WTC11 (cell line): ENCODE data around the gene INPP5E. TPM values are rescaled to one million over a fixed set of nuclear protein-coding genes. Genes with fewer than 3 reads are reported as not detected.

Experiments
- ATAC-seq: fragments of 200-7000 bp; cut with Tn5 transposase; 2 replicates; pipeline ENCODE4 v1.10.0; 2021; ENCODE audit warnings: mild to moderate bottlenecking, moderate library complexity
- CTCF ChIA-PET: fragments of 300-600 bp; sonication (Branson Sonifier 250); formaldehyde crosslinking; loops from one replicate; lab custom pipeline; 2021; ENCODE audit warnings: antibody characterized with exemption; lab: Charles Lee
- POLR2A ChIA-PET: fragments of 350-600 bp; sonication (Branson Sonifier 250); formaldehyde crosslinking; loops from one replicate; lab custom pipeline; 2021; ENCODE audit warnings: antibody characterized with exemption; lab: Charles Lee
- DNase-seq: peaks from one replicate; pipeline ENCODE4 v3.0.0; 2021; ENCODE audit warnings: low spot score
- H3K27ac Mint-ChIP-seq: 2 replicates; pipeline ENCODE4 v1.8.0; 2021; ENCODE audit warnings: mixed read lengths
- H3K27me3 Mint-ChIP-seq: 2 replicates; pipeline ENCODE4 v1.8.0; 2021; ENCODE audit warnings: low read depth, mild to moderate bottlenecking, moderate library complexity, mixed read lengths
- H3K36me3 Mint-ChIP-seq: 2 replicates; pipeline ENCODE4 v1.8.0; 2021; ENCODE audit warnings: mixed read lengths
- H3K4me1 Mint-ChIP-seq: 2 replicates; pipeline ENCODE4 v1.8.0; 2022; ENCODE audit warnings: mixed read lengths
- H3K4me3 Mint-ChIP-seq: 2 replicates; pipeline ENCODE4 v1.8.0; 2021; ENCODE audit warnings: mild to moderate bottlenecking, moderate library complexity, mixed read lengths
- H3K9me3 Mint-ChIP-seq: 2 replicates; pipeline ENCODE4 v1.8.0; 2021; ENCODE audit warnings: mixed read lengths
- ESRRA ChIP-seq: sonication (generic); formaldehyde crosslinking; IDR thresholded peaks from 2 replicates; pipeline ENCODE4 v1.8.1; 2022; ENCODE audit warnings: mild to moderate bottlenecking, missing genetic modification reagents, borderline replicate concordance
- GTF2I ChIP-seq: fragments of 250-450 bp; sonication (Bioruptor Pico); conservative IDR thresholded peaks from 2 replicates; pipeline ENCODE4 v1.4.0; 2021; ENCODE audit warnings: mild to moderate bottlenecking
- HMGA2 ChIP-seq: fragments of 250-450 bp; sonication (Bioruptor Pico); IDR thresholded peaks from 2 replicates; pipeline ENCODE4 v1.4.0; 2021; ENCODE audit warnings: mild to moderate bottlenecking, moderate library complexity
- MYBL2 ChIP-seq: sonication (generic); formaldehyde crosslinking; IDR thresholded peaks from 2 replicates; pipeline ENCODE4 v1.8.1; 2023; ENCODE audit warnings: mild to moderate bottlenecking, moderate library complexity, missing genetic modification reagents
- OVOL2 ChIP-seq: fragments of 250-450 bp; sonication (Bioruptor Pico); IDR thresholded peaks from 2 replicates; pipeline ENCODE4 v1.9.0; 2021; ENCODE audit warnings: mild to moderate bottlenecking, borderline replicate concordance
- PRRX2 ChIP-seq: fragments of 250-450 bp; sonication (Bioruptor Pico); IDR thresholded peaks from 2 replicates; pipeline ENCODE4 v1.8.0; 2021; ENCODE audit warnings: mild to moderate bottlenecking
- ZNF396 ChIP-seq: fragments of 250-450 bp; sonication (Bioruptor Pico); IDR thresholded peaks from 2 replicates; pipeline ENCODE4 v1.8.0; 2021; ENCODE audit warnings: mild to moderate bottlenecking, moderate library complexity, borderline replicate concordance
- total RNA-seq: library from RNA; stranded (reverse); gene quantifications from 3 replicates; pipeline ENCODE4 v1.2.3, GENCODE V29; 2021
- TF ChIP-seq, protein P1 (sequence below): sonication (generic); formaldehyde crosslinking; IDR thresholded peaks from 2 replicates; pipeline ENCODE4 v1.8.0; 2022; ENCODE audit warnings: mild to moderate bottlenecking, missing genetic modification reagents
- TF ChIP-seq, protein P2 (sequence below): fragments of 250-450 bp; sonication (Bioruptor Pico); IDR thresholded peaks from 2 replicates; pipeline ENCODE4 v1.9.0; 2021; ENCODE audit warnings: mild to moderate bottlenecking, borderline replicate concordance
- TF ChIP-seq, protein P3 (sequence below): fragments of 250-450 bp; sonication (Bioruptor Pico); IDR thresholded peaks from 2 replicates; pipeline ENCODE4 v1.9.0; 2021; ENCODE audit warnings: mild to moderate bottlenecking
- TF ChIP-seq, protein P4 (sequence below): sonication (generic); formaldehyde crosslinking; IDR thresholded peaks from 2 replicates; pipeline ENCODE4 v1.8.0; 2022; ENCODE audit warnings: mild to moderate bottlenecking, missing genetic modification reagents
- TF ChIP-seq, protein P5 (sequence below): sonication (generic); formaldehyde crosslinking; IDR thresholded peaks from 2 replicates; pipeline ENCODE4 v1.8.1; 2022; ENCODE audit warnings: missing genetic modification reagents, borderline replicate concordance
- TF ChIP-seq, protein P6 (sequence below): sonication (generic); formaldehyde crosslinking; IDR thresholded peaks from 2 replicates; pipeline ENCODE4 v1.8.0; 2022; ENCODE audit warnings: missing genetic modification reagents

INPP5E gene
- total RNA-seq, 1 experiment from 2014 or later = 24.0 TPM

DNA sequence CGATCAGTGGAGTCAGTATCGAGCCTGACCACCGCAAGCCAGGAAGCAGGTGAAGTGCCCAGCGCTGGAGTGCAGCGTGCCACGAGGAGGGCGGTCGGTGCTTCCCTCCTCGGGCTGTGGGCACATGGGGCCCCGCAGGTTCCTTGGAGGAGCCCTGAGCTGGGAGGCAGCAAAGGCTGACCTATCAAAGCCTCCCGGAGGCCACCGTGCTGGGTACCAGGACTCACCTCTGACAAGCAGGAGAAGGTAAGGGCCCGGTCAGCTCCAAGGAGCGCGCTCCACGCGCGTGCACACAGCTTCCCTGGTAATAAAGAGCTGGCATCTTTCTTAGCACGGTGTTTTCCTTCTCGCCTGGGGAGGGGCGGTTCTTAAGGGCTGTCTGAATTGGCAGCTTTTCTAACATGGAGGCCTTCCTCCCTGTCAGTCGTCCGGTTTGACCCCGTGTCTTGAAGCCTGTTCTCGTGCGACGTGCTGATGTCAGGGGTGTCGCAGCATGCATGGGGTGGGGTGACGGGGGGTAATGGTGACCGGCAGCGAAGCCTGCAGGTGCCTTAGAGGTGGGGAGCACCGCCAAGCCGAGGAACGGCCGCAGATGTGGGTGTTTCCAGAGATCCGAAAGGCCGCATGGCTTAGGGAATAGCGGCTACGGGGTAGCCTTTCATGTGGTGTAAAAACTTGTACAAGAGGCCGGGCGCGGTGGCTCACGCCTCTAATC, 16.1 kb downstream of the INPP5E start:
- no peak for ATAC-seq
- no peak overlapping the region for H3K4me3 Mint-ChIP-seq
- peaks cover 19% of the 10 kb centered on the region for H3K36me3 Mint-ChIP-seq
- no peaks in the 10 kb centered on the region for H3K9me3 Mint-ChIP-seq
- CTCF ChIA-PET = interaction anchor here (0.7 to 1.1 kb wide), 2 partner anchors 23 to 111 kb away, joined by 3 to 4 read pairs; no protein-coding TSS in a partner anchor
- TF ChIP-seq, protein P1, sequence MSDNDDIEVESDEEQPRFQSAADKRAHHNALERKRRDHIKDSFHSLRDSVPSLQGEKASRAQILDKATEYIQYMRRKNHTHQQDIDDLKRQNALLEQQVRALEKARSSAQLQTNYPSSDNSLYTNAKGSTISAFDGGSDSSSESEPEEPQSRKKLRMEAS (CRISPR knock-in tag) = no peak
- TF ChIP-seq, protein P2, sequence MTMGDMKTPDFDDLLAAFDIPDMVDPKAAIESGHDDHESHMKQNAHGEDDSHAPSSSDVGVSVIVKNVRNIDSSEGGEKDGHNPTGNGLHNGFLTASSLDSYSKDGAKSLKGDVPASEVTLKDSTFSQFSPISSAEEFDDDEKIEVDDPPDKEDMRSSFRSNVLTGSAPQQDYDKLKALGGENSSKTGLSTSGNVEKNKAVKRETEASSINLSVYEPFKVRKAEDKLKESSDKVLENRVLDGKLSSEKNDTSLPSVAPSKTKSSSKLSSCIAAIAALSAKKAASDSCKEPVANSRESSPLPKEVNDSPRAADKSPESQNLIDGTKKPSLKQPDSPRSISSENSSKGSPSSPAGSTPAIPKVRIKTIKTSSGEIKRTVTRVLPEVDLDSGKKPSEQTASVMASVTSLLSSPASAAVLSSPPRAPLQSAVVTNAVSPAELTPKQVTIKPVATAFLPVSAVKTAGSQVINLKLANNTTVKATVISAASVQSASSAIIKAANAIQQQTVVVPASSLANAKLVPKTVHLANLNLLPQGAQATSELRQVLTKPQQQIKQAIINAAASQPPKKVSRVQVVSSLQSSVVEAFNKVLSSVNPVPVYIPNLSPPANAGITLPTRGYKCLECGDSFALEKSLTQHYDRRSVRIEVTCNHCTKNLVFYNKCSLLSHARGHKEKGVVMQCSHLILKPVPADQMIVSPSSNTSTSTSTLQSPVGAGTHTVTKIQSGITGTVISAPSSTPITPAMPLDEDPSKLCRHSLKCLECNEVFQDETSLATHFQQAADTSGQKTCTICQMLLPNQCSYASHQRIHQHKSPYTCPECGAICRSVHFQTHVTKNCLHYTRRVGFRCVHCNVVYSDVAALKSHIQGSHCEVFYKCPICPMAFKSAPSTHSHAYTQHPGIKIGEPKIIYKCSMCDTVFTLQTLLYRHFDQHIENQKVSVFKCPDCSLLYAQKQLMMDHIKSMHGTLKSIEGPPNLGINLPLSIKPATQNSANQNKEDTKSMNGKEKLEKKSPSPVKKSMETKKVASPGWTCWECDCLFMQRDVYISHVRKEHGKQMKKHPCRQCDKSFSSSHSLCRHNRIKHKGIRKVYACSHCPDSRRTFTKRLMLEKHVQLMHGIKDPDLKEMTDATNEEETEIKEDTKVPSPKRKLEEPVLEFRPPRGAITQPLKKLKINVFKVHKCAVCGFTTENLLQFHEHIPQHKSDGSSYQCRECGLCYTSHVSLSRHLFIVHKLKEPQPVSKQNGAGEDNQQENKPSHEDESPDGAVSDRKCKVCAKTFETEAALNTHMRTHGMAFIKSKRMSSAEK (CRISPR knock-in tag) = no peak
- TF ChIP-seq MYBL2 (CRISPR knock-in tag) (no peak), GTF2I (CRISPR knock-in tag) (no peak), PRRX2 (CRISPR knock-in tag) (no peak)
- TF ChIP-seq, protein P3, sequence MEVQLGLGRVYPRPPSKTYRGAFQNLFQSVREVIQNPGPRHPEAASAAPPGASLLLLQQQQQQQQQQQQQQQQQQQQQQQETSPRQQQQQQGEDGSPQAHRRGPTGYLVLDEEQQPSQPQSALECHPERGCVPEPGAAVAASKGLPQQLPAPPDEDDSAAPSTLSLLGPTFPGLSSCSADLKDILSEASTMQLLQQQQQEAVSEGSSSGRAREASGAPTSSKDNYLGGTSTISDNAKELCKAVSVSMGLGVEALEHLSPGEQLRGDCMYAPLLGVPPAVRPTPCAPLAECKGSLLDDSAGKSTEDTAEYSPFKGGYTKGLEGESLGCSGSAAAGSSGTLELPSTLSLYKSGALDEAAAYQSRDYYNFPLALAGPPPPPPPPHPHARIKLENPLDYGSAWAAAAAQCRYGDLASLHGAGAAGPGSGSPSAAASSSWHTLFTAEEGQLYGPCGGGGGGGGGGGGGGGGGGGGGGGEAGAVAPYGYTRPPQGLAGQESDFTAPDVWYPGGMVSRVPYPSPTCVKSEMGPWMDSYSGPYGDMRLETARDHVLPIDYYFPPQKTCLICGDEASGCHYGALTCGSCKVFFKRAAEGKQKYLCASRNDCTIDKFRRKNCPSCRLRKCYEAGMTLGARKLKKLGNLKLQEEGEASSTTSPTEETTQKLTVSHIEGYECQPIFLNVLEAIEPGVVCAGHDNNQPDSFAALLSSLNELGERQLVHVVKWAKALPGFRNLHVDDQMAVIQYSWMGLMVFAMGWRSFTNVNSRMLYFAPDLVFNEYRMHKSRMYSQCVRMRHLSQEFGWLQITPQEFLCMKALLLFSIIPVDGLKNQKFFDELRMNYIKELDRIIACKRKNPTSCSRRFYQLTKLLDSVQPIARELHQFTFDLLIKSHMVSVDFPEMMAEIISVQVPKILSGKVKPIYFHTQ (CRISPR knock-in tag) = no peak
- TF ChIP-seq, all 79 proteins: peak for 0
- Mint-ChIP-seq H3K27ac (no peak overlapping the region), H3K27me3 (no peaks in the 10 kb centered on the region), H3K4me1 (no peaks in the 10 kb centered on the region)
- POLR2A ChIA-PET = interaction anchor here (1.2 kb wide), 1 partner anchor 70 kb away, joined by 3 read pairs; no protein-coding TSS in a partner anchor
- no peak for DNase-seq

DNA sequence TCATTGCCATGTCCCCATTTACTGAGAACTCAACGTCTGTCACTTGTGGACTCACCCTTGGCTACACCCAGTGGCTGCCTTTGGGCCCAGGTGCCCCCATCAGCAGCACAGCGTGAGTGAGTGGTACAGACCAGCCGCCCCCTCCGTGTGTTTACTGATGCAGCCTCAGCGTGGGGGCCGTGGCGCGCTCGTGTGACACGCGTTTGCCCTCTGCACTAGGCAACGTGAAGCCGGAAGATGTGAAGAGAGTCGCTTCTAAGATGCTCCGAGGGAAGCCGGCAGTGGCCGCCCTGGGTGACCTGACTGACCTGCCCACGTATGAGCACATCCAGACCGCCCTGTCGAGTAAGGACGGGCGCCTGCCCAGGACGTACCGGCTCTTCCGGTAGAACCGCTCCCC, 16.8 kb downstream of the INPP5E start:
- no peaks in the 10 kb centered on the region for H3K4me1 Mint-ChIP-seq
- ChIA-PET CTCF (no interaction called here), POLR2A (no interaction called here)
- H3K4me3 Mint-ChIP-seq = no peak overlapping the region
- no peak overlapping the region for H3K27ac Mint-ChIP-seq
- H3K27me3 Mint-ChIP-seq = no peaks in the 10 kb centered on the region
- ATAC-seq (no peak), DNase-seq (no peak)
- no peaks in the 10 kb centered on the region for H3K9me3 Mint-ChIP-seq
- H3K36me3 Mint-ChIP-seq = peaks cover 25% of the 10 kb centered on the region
- TF ChIP-seq, protein P2 (CRISPR knock-in tag) = no peak
- TF ChIP-seq, protein P4, sequence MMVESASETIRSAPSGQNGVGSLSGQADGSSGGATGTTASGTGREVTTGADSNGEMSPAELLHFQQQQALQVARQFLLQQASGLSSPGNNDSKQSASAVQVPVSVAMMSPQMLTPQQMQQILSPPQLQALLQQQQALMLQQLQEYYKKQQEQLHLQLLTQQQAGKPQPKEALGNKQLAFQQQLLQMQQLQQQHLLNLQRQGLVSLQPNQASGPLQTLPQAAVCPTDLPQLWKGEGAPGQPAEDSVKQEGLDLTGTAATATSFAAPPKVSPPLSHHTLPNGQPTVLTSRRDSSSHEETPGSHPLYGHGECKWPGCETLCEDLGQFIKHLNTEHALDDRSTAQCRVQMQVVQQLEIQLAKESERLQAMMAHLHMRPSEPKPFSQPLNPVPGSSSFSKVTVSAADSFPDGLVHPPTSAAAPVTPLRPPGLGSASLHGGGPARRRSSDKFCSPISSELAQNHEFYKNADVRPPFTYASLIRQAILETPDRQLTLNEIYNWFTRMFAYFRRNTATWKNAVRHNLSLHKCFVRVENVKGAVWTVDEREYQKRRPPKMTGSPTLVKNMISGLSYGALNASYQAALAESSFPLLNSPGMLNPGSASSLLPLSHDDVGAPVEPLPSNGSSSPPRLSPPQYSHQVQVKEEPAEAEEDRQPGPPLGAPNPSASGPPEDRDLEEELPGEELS (CRISPR knock-in tag) = no peak
- TF ChIP-seq ESRRA = no peak
- TF ChIP-seq, protein P5, sequence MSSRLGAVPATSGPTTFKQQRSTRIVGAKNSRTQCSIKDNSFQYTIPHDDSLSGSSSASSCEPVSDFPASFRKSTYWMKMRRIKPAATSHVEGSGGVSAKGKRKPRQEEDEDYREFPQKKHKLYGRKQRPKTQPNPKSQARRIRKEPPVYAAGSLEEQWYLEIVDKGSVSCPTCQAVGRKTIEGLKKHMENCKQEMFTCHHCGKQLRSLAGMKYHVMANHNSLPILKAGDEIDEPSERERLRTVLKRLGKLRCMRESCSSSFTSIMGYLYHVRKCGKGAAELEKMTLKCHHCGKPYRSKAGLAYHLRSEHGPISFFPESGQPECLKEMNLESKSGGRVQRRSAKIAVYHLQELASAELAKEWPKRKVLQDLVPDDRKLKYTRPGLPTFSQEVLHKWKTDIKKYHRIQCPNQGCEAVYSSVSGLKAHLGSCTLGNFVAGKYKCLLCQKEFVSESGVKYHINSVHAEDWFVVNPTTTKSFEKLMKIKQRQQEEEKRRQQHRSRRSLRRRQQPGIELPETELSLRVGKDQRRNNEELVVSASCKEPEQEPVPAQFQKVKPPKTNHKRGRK (CRISPR knock-in tag) = no peak
- TF ChIP-seq, protein P6, sequence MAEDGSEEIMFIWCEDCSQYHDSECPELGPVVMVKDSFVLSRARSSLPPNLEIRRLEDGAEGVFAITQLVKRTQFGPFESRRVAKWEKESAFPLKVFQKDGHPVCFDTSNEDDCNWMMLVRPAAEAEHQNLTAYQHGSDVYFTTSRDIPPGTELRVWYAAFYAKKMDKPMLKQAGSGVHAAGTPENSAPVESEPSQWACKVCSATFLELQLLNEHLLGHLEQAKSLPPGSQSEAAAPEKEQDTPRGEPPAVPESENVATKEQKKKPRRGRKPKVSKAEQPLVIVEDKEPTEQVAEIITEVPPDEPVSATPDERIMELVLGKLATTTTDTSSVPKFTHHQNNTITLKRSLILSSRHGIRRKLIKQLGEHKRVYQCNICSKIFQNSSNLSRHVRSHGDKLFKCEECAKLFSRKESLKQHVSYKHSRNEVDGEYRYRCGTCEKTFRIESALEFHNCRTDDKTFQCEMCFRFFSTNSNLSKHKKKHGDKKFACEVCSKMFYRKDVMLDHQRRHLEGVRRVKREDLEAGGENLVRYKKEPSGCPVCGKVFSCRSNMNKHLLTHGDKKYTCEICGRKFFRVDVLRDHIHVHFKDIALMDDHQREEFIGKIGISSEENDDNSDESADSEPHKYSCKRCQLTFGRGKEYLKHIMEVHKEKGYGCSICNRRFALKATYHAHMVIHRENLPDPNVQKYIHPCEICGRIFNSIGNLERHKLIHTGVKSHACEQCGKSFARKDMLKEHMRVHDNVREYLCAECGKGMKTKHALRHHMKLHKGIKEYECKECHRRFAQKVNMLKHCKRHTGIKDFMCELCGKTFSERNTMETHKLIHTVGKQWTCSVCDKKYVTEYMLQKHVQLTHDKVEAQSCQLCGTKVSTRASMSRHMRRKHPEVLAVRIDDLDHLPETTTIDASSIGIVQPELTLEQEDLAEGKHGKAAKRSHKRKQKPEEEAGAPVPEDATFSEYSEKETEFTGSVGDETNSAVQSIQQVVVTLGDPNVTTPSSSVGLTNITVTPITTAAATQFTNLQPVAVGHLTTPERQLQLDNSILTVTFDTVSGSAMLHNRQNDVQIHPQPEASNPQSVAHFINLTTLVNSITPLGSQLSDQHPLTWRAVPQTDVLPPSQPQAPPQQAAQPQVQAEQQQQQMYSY = no peak
- no peak for TF ChIP-seq OVOL2
- TF ChIP-seq HMGA2 = no peak
- TF ChIP-seq ZNF396 (CRISPR knock-in tag) = no peak
